MV-4-11 (cell line): ENCODE measurements around the gene KITLG.
A peak's percentile ranks its signal among the peaks of the same experiment; 100 is the strongest.
"Not testable (repeated sequence)": the region's sequence is repeated elsewhere in the genome, so short reads cannot be mapped to it uniquely, and the experiment has no call there.

Experiments used
- DNase-seq: peaks from one replicate; lab custom pipeline; 2025; lab: John Stamatoyannopoulos, UW

The KITLG gene

GRCh38 chr12:88539893-88540292 lies 40.4 kb downstream of the KITLG start:
- no peak for DNase-seq

GRCh38 chr12:88538697-88539096 lies 41.6 kb downstream of the KITLG start:
- DNase-seq, result no peak

- DNase-seq, result peak; percentile 28
Measured at GRCh38 chr12:88538250-88538649, 42.0 kb downstream of the KITLG start.

DNA sequence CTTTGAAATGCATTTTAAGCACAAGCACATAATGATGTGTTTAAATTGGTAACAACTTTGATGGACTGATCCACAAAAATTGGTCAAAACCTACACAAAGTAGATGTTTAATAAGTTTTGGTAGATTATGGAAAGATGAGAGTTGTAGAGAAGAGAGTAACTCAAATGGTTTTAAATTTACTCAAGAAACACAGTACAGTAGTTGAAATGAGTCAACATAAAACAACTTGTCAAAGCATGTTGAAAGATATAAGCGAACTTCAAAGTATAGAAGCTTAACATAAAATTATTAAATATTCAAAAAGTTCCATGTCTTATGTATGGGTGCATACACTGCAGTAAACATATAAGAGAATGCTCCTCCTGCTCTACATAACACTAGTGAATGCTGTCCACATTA lies 49.4 kb downstream of the KITLG start:
- no peak for DNase-seq

- no peak for DNase-seq
Measured at GRCh38 chr12:88529531-88530488, 50.5 kb downstream of the KITLG start.

GRCh38 chr12:88522961-88523360 lies 57.3 kb downstream of the KITLG start:
- DNase-seq, result no peak

- no peak for DNase-seq
Measured at GRCh38 chr12:88520436-88520820, 59.8 kb downstream of the KITLG start.

DNA sequence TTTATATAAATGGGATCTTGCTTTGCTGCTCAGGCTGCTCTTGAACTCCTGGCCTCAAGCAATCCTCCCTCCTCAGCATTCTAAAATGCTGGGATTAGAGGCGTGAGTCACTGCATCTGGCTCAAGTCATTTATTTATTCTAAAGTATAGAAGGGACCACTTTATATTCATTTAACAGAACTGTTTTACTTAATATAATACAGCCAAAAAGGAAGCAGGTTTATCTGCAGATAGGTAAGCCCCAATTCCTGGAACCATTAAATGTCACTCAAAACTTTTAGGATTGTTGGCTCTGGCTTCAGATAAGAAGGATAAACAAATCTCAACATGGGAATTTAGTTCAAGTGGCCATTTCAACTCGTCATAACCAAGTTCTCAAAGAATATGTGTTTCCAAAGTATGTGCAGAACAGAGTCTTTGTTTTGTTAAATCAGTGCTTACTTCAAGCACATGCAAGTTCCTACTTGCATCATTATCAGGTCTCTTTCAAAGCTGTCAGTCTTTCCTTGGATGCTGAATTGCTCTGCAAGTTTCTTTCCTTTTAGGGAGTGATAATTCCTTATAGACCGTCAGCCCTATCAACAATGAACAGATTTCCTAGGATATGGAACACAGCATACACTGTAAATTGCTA lies 60.4 kb downstream of the KITLG start:
- no peak for DNase-seq

DNA sequence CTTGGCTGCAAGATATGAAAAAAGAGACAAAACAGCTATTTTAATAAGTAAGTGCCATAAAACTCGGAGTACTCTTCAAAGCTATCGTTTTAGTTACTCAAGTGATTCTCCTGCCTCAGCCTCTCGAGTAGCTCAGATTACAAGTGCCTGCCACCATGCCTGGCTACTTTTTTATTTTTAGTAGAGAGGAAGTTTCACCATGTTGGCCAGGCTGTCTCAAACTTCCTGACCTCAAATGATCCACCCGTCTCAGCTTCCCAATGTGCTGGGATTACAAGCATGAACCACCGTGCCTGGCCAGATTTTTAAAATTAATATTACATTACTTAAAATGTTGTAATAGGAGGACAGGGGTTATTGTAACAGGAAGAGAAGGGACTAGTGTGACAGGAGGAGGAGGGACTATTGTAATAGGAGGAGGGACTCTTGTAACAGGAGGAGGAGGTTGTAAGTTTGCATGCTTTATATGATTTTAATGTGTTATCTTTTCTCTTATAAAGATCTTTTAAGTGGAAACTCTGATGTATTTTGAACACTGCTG lies 61.3 kb downstream of the KITLG start:
- DNase-seq, result peak; percentile 42

- DNase-seq, result no peak
Measured at GRCh38 chr12:88516811-88517210, 63.5 kb downstream of the KITLG start.

DNA sequence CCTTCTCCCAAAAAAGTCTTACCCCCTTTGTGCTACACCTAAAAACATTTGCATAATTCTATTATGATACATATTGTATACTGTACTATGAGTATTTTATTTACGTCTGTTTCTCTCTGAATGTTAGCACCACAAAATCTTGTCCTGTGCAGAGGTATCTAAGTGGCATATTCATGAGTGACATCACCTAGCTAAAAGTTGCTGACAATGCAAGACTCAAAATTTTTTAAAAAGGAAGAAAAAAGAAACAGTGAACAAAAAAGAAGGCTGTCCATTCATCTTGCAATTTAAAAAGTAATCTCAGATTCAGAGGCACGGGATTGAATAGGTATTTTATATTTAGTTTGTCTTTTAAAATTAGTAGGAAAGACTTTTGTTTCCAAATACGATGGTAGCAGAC lies 69.4 kb downstream of the KITLG start:
- DNase-seq, result no peak

- DNase-seq, result no peak
Measured at GRCh38 chr12:88509851-88510250, 70.4 kb downstream of the KITLG start.

DNA sequence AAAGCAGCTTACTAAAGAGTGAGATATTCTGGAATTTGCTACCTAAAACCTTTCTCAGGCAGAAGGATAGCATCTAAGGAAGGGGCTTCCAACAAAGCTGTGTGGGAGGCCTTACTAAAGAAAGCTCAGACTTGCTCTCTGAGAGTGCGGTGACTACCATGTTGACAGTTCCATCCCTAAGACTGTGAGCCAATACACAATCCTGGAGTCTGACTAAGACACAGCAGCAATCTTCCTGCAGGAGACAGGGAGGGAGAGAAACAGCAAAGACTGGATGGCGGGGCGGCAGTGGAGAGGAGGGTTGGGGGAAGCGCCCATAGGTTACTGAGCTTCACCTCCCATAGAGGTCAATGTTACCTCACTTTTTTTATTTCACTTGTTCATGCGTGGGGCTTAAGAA lies 70.9 kb downstream of the KITLG start:
- no peak for DNase-seq

- not testable (repeated sequence) for DNase-seq
Measured at GRCh38 chr12:88507851-88508250, 72.4 kb downstream of the KITLG start.

DNA sequence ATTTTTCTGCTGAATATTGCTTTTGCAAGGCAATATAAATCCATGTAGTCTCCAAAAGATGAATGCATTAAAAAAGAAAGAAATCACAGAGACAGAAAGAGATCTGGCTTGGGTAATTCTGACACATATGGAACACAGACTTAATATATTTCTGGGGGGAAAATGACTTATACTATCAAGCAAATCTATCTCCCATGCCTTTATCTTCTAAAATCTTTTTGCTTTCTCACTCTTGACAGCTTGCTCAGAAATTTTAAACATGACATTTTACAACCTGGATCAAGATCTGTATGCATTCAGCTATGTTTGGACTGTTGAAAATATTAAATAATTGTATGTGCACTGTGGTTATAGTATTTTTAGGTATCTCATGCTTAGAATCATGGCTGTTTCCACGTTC lies 73.0 kb downstream of the KITLG start:
- no peak for DNase-seq

GRCh38 chr12:88505696-88506095 lies 74.6 kb downstream of the KITLG start:
- DNase-seq, result no peak

DNA sequence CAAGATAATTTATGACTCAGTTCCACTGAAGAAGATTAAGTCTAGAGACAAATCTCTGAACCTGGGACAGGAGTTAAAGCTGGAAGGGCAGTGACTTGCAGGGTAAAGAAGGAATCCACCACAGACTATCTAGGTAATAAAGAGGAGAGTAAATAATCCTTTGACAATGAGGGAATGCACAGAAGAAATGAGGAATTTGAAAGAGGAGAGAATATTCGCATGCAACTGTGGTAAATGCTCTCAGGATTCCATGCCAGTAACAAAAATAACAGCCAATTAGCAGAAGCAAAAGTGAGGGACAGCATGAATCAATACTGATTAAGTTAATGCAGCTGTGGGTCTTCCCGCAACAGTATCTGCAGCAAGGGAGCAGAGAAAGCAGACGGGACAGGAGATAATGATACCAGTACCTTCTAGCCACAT lies 77.0 kb downstream of the KITLG start:
- DNase-seq, result no peak

DNA sequence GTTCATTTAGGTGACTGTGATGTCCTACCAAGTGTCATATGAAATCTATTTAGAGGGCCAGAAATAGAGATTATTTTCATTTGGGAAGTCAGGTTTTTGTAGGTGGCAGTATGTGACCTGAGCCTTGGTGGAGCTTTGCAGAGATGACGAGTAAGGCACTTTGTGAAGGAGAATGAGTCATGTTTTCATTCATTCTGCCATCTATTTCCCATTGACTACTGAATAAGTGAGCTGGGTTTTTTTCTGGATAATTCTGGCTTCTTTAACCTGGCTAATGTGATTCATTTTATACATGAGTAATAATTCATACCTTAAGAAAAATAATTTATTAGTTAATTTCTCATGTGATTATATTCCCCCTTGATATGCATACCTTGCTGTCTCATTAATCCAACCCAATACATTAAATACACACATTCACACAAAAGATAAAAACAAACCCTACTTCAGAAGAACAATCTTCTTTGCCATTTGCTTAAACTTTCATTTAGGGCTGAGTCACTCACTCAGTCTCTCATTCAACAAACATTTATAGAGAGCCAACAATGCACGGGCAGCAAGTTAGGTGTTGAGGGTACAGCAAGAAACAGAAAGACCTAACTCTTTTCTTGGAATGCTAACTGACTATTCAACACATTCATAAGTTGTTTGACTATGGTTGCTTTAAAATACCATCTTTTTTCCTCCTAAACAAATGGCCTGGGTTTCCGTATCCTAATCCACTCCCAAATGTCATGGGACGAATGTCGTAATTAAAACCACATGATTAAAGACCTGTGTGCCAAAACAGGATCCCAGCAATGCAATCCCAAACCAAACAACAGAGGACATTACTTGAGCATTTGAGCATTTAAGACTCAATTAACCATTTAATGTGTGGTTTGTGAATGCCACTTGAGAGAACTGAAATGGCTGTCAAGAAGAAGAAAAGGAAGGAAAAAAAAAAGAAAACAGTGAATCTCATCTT lies 78.0 kb downstream of the KITLG start:
- no peak for DNase-seq

DNA sequence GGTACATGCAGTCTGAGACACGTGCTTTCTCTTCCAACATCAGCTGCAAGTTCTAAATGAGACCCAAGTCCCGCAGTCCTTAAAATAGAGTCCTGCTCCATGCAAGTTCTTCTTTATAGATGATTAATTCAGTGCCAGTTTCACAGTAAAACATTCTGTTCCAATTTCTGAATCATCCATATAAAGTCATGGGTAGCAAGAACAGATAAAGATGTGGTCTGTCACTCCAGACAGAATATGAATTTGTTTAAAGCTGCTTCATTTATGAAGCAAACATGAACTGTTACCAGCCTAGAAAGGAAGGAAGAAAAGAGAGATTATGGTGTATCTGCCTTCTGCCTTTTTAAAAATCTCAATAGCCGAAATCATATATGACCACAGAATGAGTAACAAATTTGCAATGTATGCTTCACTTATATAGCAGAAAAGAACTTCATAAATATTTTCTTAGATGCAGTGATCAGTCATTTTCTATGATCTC lies 83.3 kb downstream of the KITLG start:
- DNase-seq, result no peak

GRCh38 chr12:88496429-88496828 lies 83.8 kb downstream of the KITLG start:
- no peak for DNase-seq

DNA sequence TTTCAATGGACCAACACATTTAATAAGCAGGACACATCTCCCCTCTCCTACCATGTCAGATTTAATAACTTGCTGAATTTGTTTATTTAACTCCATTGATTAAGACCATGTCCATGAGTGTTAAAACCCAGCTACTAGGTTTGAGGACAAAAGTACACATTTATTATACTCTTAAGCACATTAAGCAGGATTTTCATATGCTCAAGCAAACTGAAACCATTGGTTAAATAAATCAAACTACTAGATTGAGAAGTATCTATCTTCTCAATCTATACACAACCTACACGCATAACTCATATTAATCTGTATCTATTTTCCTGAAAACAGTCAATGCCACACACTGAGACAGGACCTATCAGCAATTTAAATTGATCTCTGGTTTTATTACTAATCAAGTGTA lies 85.2 kb downstream of the KITLG start:
- DNase-seq, result no peak

DNA sequence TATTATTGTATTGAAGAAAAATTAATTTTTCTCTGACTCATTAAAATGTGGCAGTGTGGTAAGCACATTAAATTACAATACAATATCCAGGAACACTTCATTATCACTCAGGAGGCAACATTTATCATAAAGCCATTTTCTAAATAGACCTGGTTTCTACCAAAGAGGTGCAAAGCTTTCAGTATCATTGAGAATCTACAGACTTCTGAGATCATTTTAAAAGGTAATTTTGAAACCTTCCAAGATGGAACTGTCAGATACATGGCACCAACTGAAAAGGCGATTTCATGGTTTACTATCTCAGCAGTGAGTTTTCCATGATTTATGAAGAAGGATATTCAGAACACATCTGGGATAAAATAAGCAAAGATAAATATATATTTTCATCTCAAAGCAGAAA lies 85.8 kb downstream of the KITLG start:
- DNase-seq, result no peak
